Testis (tissue), 2 donors: ENCODE results near the gene ULBP3.

Source experiments
- CTCF ChIP-seq, 3 experiments: fragments of 450-650 bp in 2 of 3; fragments of 200-600 bp in 1 of 3; sonication (generic) in 1 of 3; IDR thresholded peaks; one replicate each; pipeline ENCODE4 v1.5.1; 2016 to 2019; ENCODE audit warnings: antibody characterized with exemption in 3 of 3, mild to moderate bottlenecking in 2 of 3, moderate library complexity in 1 of 3
- POLR2A ChIP-seq: fragments of 450-650 bp; IDR thresholded peaks from one replicate; pipeline ENCODE4 v1.6.1; 2017; ENCODE audit warnings: antibody characterized with exemption, mild to moderate bottlenecking, moderate library complexity

- TF ChIP-seq CTCF (IDR thresholded peaks at IDR 0.05) (no peak), POLR2A (no peak)
These were observed 31.8 kb upstream of the ULBP3 start for GRCh38 chr6:150100745-150101144.
